WERI-Rb-1 (cell line): Measurements from ENCODE around the gene MAN2B1.

Source experiments
- DNase-seq: peaks from one replicate; pipeline ENCODE4 v3.0.0-alpha.2; 2020
- H3K27ac ChIP-seq: fragments of 250-450 bp; sonication (Bioruptor Pico); 2 replicates; pipeline ENCODE4 v1.5.1; 2020; ENCODE audit warnings: mild to moderate bottlenecking, moderate library complexity
- H3K27me3 ChIP-seq: fragments of 250-450 bp; sonication (Bioruptor Pico); 2 replicates; pipeline ENCODE4 v1.5.1; 2021; ENCODE audit warnings: mild to moderate bottlenecking, low read depth, moderate library complexity; ENCODE audit not compliant: insufficient read depth, severe bottlenecking
- H3K36me3 ChIP-seq: fragments of 250-450 bp; sonication (Bioruptor Pico); 2 replicates; pipeline ENCODE4 v1.5.1; 2020; ENCODE audit warnings: mild to moderate bottlenecking, moderate library complexity
- H3K4me3 ChIP-seq: 2 replicates; pipeline ENCODE4 v1.5.1; 2011; ENCODE audit warnings: low read depth, mild to moderate bottlenecking, control low read depth, low read length
- H3K9me3 ChIP-seq: fragments of 250-450 bp; sonication (Bioruptor Pico); 2 replicates; pipeline ENCODE4 v1.5.1; 2021; ENCODE audit warnings: mild to moderate bottlenecking, moderate library complexity; ENCODE audit not compliant: severe bottlenecking
- TF ChIP-seq, protein P1 (sequence below): IDR thresholded peaks from 2 replicates; pipeline ENCODE4 v1.5.1; 2011; ENCODE audit warnings: low read depth, mild to moderate bottlenecking, control low read depth, inconsistent platforms, low read length

MAN2B1 gene

DNA sequence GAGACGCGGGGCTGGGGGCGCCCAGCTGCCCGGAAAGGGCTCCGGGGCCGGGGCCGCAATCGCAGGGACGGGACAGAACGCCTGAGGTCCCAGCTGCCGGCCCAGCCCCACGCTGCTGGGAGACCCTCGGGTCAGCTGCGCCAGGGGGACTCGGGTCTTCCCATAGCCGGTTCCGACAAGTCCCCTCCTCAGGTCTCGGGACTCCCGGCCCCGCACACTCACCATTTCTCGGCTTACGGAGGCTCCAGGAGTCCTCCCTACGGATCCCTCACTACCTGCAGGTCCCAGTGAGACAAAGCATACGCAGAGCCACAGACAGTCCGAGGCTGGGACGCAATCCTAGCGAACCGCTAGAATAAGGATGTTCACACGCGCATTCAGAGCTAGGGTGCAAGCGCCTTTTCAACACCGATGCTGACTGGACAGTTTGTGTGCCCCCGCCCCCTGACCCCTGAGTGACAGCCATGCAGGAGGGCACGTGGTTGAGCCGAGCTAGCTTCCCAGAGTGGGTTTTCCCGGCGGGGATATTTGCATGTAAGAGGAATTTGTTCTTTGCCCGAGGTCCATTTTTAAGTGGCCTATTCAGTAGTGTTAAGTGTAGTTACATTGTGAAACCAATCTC, 69.5 kb downstream of the MAN2B1 start:
- H3K4me3 ChIP-seq, result no peak overlapping the region

More for the DNA sequence above, 69.5 kb downstream of the MAN2B1 start:
- H3K9me3 ChIP-seq, result no peaks in the 10 kb centered on the region
- TF ChIP-seq, protein P1, sequence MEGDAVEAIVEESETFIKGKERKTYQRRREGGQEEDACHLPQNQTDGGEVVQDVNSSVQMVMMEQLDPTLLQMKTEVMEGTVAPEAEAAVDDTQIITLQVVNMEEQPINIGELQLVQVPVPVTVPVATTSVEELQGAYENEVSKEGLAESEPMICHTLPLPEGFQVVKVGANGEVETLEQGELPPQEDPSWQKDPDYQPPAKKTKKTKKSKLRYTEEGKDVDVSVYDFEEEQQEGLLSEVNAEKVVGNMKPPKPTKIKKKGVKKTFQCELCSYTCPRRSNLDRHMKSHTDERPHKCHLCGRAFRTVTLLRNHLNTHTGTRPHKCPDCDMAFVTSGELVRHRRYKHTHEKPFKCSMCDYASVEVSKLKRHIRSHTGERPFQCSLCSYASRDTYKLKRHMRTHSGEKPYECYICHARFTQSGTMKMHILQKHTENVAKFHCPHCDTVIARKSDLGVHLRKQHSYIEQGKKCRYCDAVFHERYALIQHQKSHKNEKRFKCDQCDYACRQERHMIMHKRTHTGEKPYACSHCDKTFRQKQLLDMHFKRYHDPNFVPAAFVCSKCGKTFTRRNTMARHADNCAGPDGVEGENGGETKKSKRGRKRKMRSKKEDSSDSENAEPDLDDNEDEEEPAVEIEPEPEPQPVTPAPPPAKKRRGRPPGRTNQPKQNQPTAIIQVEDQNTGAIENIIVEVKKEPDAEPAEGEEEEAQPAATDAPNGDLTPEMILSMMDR, result no peak
- no peak for DNase-seq
- peaks cover 4% of the 10 kb centered on the region; the same call in 1 of the 2 replicates for H3K36me3 ChIP-seq
- H3K27ac ChIP-seq, result no peak overlapping the region
- H3K27me3 ChIP-seq, result no peaks in the 10 kb centered on the region
